Skeletal muscle satellite cell (primary cell): Measurements from ENCODE around the gene GPC6.

Experiments
- H3K27me3 ChIP-seq: 2 replicates; pipeline ENCODE4 v1.7.0; 2013; ENCODE audit warnings: low read length; ENCODE audit not compliant: control insufficient read depth, insufficient read depth
- H3K36me3 ChIP-seq: 2 replicates; pipeline ENCODE4 v1.7.0; 2013; ENCODE audit warnings: mild to moderate bottlenecking, control low read depth, low read length; ENCODE audit not compliant: insufficient read depth
- H3K4me1 ChIP-seq: 2 replicates; pipeline ENCODE4 v1.7.0; 2013; ENCODE audit warnings: low read length; ENCODE audit not compliant: control insufficient read depth, insufficient read depth
- H3K4me2 ChIP-seq: 2 replicates; pipeline ENCODE4 v1.7.0; 2013; ENCODE audit warnings: mild to moderate bottlenecking, low read length
- H3K4me3 ChIP-seq: 2 replicates; pipeline ENCODE4 v1.7.0; 2013; ENCODE audit warnings: low read length
- H3K9ac ChIP-seq: 2 replicates; pipeline ENCODE4 v1.7.0; 2013; ENCODE audit warnings: mild to moderate bottlenecking, low read depth, low read length, moderate library complexity
- H3K9me3 ChIP-seq: replicated peaks from 2 replicates; pipeline ENCODE4 v1.7.0; 2013; ENCODE audit warnings: mild to moderate bottlenecking, control low read depth, low read length

GPC6 gene

GRCh38 chr13:93951108-93951507, 724.5 kb downstream of the GPC6 start:
- Histone ChIP-seq H3K4me1 (no peaks in the 10 kb centered on the region), H3K9ac (no peak overlapping the region), H3K4me3 (no peak overlapping the region), H3K9me3 (no peaks in the 10 kb centered on the region), H3K27me3 (no peaks in the 10 kb centered on the region), H3K4me2 (no peak overlapping the region), H3K36me3 (no peaks in the 10 kb centered on the region)

- no peak overlapping the region for H3K9ac ChIP-seq
- H3K9me3 ChIP-seq = no peaks in the 10 kb centered on the region
These were observed 725.3 kb downstream of the GPC6 start for GRCh38 chr13:93951951-93952350.

DNA sequence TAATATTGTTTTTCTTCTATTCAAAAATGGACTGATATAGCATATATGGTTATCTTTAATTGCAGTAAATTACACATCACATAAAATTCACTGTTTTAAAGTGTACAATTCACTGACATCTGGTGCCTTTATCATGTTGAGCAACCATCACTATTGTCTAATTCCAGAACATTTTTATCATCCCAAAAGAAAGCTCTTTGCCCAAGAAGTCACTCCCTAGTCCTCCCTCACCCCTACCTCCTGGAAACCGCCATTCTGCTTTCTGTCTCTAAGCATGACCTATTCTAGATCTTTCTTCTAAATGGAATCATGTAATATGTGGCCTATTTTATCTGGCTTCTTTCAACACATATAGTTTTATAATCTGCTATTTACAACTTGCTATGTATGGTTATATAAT, 727.2 kb downstream of the GPC6 start:
- H3K36me3 ChIP-seq = no peaks in the 10 kb centered on the region
- no peak overlapping the region for H3K4me2 ChIP-seq
- H3K4me1 ChIP-seq = no peaks in the 10 kb centered on the region
- H3K9me3 ChIP-seq = no peaks in the 10 kb centered on the region
- H3K27me3 ChIP-seq = no peaks in the 10 kb centered on the region
- H3K9ac ChIP-seq = no peak overlapping the region
- H3K4me3 ChIP-seq = no peak overlapping the region

More at GRCh38 chr13:93951951-93952350, 725.3 kb downstream of the GPC6 start:
- no peaks in the 10 kb centered on the region for H3K36me3 ChIP-seq
- no peak overlapping the region for H3K4me3 ChIP-seq
- H3K27me3 ChIP-seq = no peaks in the 10 kb centered on the region
- H3K4me1 ChIP-seq = no peaks in the 10 kb centered on the region
- H3K4me2 ChIP-seq = no peak overlapping the region

GRCh38 chr13:93955904-93956303, 729.3 kb downstream of the GPC6 start:
- Histone ChIP-seq H3K4me2 (no peak overlapping the region), H3K27me3 (no peaks in the 10 kb centered on the region), H3K9me3 (no peaks in the 10 kb centered on the region), H3K9ac (no peak overlapping the region), H3K36me3 (no peaks in the 10 kb centered on the region), H3K4me3 (no peak overlapping the region), H3K4me1 (no peaks in the 10 kb centered on the region)

DNA sequence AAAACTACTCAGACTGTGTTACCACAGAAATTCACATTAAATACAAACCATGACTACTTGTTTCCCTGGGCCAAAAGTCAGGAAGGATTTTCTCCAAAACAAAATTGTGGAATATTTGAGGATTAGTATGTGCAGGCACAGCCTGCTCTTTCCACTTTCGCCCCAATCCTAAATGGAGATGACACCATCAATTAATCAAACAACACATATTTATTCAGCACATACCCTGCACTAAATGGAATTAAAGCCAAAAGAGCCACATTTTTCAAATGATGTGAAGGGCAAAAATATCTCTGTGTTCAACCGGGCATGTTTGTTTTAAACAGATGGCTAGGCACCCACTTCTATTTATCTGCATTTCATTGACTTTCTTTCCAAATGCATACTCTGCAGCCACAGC, 729.8 kb downstream of the GPC6 start:
- H3K27me3 ChIP-seq = no peaks in the 10 kb centered on the region
- no peaks in the 10 kb centered on the region for H3K4me1 ChIP-seq
- no peak overlapping the region for H3K4me3 ChIP-seq
- no peaks in the 10 kb centered on the region for H3K9me3 ChIP-seq
- no peaks in the 10 kb centered on the region for H3K36me3 ChIP-seq
- H3K9ac ChIP-seq = no peak overlapping the region
- no peak overlapping the region for H3K4me2 ChIP-seq

DNA sequence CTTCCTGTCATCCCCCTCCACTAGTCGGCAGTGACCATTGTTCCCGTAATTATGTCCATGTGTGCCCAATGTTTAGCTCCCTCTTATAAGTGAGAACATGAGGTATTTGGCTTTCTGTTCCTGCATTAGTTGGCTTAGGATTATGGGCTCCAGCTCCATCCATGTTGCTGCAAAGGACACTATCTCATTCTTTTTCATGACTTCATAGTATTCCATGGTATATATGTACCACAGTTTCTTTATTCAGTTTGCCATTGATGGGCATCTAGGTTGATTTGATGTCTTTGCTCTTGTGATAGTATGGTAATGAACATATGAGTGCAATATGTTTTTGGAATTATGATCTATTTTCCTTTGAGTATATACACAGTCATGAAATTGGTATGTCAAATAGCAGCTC, 730.8 kb downstream of the GPC6 start:
- Histone ChIP-seq H3K9ac (no peak overlapping the region), H3K4me3 (no peak overlapping the region), H3K4me1 (no peaks in the 10 kb centered on the region), H3K36me3 (no peaks in the 10 kb centered on the region), H3K4me2 (no peak overlapping the region), H3K9me3 (no peaks in the 10 kb centered on the region), H3K27me3 (no peaks in the 10 kb centered on the region)

DNA sequence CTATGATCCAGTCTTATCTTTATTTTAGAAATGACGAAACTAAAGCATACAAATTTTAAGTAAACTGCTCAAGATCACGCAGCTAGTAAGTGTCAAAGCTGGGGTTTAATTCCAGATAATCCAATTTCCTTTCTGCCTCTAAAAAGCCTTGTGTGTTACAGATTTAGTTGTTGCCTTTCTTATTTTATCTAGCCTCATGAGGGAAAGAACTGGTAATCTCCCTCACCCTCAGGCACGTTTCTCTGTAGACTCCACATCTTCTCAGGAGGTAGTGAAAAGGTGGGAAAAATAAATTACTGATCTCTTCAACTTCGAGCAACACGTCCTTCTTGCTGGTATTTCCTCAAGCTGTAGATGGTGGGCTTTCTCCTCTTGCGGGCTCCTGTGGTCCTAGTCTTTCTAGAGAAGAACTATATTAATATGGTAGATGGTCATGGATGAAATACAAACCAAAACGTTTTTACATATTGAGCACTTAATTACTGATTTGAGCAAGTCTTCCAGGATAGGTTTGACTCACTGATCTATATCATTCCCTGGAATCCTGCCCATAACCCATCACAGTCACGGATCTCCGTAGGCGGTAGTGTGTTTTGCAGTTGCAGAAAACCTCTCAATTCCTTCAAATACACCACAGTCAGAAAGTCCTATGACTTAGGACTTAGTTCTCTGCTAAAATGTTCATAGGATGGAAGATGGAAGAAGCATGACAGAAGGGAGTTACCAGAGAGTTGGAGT, 733.4 kb downstream of the GPC6 start:
- Histone ChIP-seq H3K27me3 (no peaks in the 10 kb centered on the region), H3K4me1 (peaks cover 16% of the 10 kb centered on the region), H3K4me3 (no peak overlapping the region), H3K4me2 (no peak overlapping the region), H3K36me3 (no peaks in the 10 kb centered on the region), H3K9me3 (no peaks in the 10 kb centered on the region), H3K9ac (no peak overlapping the region)

GRCh38 chr13:93963266-93964145, 736.9 kb downstream of the GPC6 start:
- peak overlapping the region; percentile 44 for H3K4me2 ChIP-seq
- peaks cover 16% of the 10 kb centered on the region for H3K4me1 ChIP-seq
- no peaks in the 10 kb centered on the region for H3K36me3 ChIP-seq
- no peaks in the 10 kb centered on the region for H3K9me3 ChIP-seq
- H3K27me3 ChIP-seq = no peaks in the 10 kb centered on the region
- peak overlapping the region; percentile 0 for H3K4me3 ChIP-seq
- peak overlapping the region; percentile 1 for H3K9ac ChIP-seq

GRCh38 chr13:93964146-93964512, 737.5 kb downstream of the GPC6 start:
- peak overlapping the region; percentile 0 for H3K4me3 ChIP-seq
- H3K4me2 ChIP-seq = peak overlapping the region; percentile 44
- H3K4me1 ChIP-seq = peaks cover 16% of the 10 kb centered on the region
- no peaks in the 10 kb centered on the region for H3K27me3 ChIP-seq
- no peaks in the 10 kb centered on the region for H3K9me3 ChIP-seq
- no peak overlapping the region for H3K9ac ChIP-seq
- no peaks in the 10 kb centered on the region for H3K36me3 ChIP-seq

DNA sequence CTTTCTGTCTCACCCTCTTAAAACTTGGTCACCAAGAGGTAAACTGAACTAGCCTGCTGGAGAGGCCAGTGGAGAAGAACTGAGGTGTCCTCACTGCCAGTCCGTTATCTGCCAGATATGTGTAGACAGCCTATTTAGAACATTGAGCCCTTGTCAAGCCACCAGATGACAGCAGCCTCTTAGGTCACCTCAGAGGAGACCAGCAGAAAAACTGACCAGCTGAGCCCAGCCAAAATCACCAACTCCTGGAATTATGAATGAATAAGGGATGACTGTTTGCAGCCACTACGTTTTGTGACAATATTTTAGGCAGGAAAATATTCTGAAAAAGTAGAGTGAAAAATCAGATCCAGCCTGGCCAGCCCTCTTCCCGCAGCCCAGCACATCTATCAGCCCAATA, 739.0 kb downstream of the GPC6 start:
- Histone ChIP-seq H3K27me3 (no peaks in the 10 kb centered on the region), H3K9ac (no peak overlapping the region), H3K4me3 (no peak overlapping the region), H3K4me2 (no peak overlapping the region), H3K9me3 (no peaks in the 10 kb centered on the region), H3K4me1 (peaks cover 16% of the 10 kb centered on the region), H3K36me3 (no peaks in the 10 kb centered on the region)

GRCh38 chr13:93966267-93966936, 739.8 kb downstream of the GPC6 start:
- no peaks in the 10 kb centered on the region for H3K27me3 ChIP-seq
- H3K4me3 ChIP-seq = no peak overlapping the region
- H3K4me1 ChIP-seq = peaks cover 16% of the 10 kb centered on the region
- no peak overlapping the region for H3K4me2 ChIP-seq
- H3K36me3 ChIP-seq = no peaks in the 10 kb centered on the region
- no peaks in the 10 kb centered on the region for H3K9me3 ChIP-seq
- no peak overlapping the region for H3K9ac ChIP-seq
